Psoas muscle (tissue), 8 donors: ENCODE results near the gene ABCG1. TPM values are rescaled to one million over a fixed set of nuclear protein-coding genes. Genes with fewer than 3 reads are reported as not detected.
A peak's percentile ranks its signal among the peaks of the same experiment; 100 is the strongest.

Experiments
- ATAC-seq, 4 donors: fragments of 200-7000 bp; cut with Tn5 transposase; one replicate each; pipeline ENCODE4 v1.9.1; 2020; ENCODE audit warnings: moderate library complexity in 3 of 4, mild to moderate bottlenecking in 2 of 4
- DNase-seq, 2 donors: peaks; one replicate each; pipeline ENCODE4 v3.0.0-alpha.2; 2020
- H3K27ac ChIP-seq: fragments of 200-600 bp; one replicate; pipeline ENCODE4 v1.8.0; 2022
- H3K27me3 ChIP-seq, 3 donors: fragments of 200-600 bp in 1 of 3; one replicate each; pipeline versions ENCODE4 v1.6.1 to v1.8.0; 2013 to 2022; ENCODE audit warnings: low read length in 2 of 3, mild to moderate bottlenecking in 2 of 3, moderate library complexity in 1 of 3; ENCODE audit not compliant: insufficient read depth in 3 of 3
- H3K36me3 ChIP-seq, 2 donors: fragments of 200-600 bp in 1 of 2; one replicate each; pipeline versions ENCODE4 v1.6.1 to v1.8.0; 2013 to 2022; ENCODE audit warnings: low read depth in 1 of 2, mild to moderate bottlenecking in 1 of 2, moderate library complexity in 1 of 2; ENCODE audit not compliant: insufficient read depth in 1 of 2
- H3K4me1 ChIP-seq: fragments of 200-600 bp; one replicate; pipeline ENCODE4 v1.8.0; 2022
- H3K4me3 ChIP-seq: fragments of 200-600 bp; one replicate; pipeline ENCODE4 v1.8.0; 2022; ENCODE audit warnings: mild to moderate bottlenecking
- H3K9me3 ChIP-seq: fragments of 200-600 bp; one replicate; pipeline ENCODE4 v1.8.0; 2022
- CTCF ChIP-seq: fragments of 200-600 bp; IDR thresholded peaks from one replicate; pipeline ENCODE4 v1.8.0; 2022; ENCODE audit warnings: antibody characterized with exemption
- WGBS, 3 donors: extraction: QIAGEN DNeasy Blood & Tissue Kit; methylation state at CpG; one replicate each; pipeline versions ENCODE4 v1.1.6 to v1.1.7; 2013; 5-methylcytosine and 5-hydroxymethylcytosine counted together
- intact Hi-C, 2 donors: fragments of 100-400 bp; cut with DNase I; formaldehyde crosslinking; loops; one replicate each; pipeline versions ENCODE4 v1.11.0 to v1.14.2; 2022
- polyA plus RNA-seq, 3 donors: library from polyadenylated mRNA; stranded (reverse); fragments of 200-250 nt; gene quantifications; one replicate each; pipeline ENCODE4 v1.2.3, GENCODE V29; 2013
- total RNA-seq, 4 donors: library from RNA; stranded (reverse); fragmentation: NEBNext Ultra II Directional in 2 of 4; extraction: Animal tissue kit (Norgen Biotek cat#: 25700) in 2 of 4; gene quantifications; one replicate each; pipeline versions ENCODE4 v1.2.1 to v1.2.4, GENCODE V29; 2021 to 2023
- donor health status: healthy with polysubstance abuse.
- donor health status: DM: no; HTN: no; CAD: no; lungs with moderate emphysema.
- donor health status: Bipolar disorder and iron deficiency.
- donor health status: healthy.
- donor health status: DM: yes; HTN: yes; CAD: no.
- donor health status: DM: no; HTN: no; CAD: no.
- donor health status: DM: no; HTN: no; CAD: no.
- donor health status: DM: yes; HTN: yes; CAD: no.

ABCG1 gene
- total and polyA plus RNA-seq, 7 donors = 2.9 to 35.8 (median 4.4) TPM

GRCh38 chr21:42182713-42183371, 36.1 kb upstream of the ABCG1 start:
- H3K9me3 ChIP-seq = no peaks in the 10 kb centered on the region
- no peaks in the 10 kb centered on the region for H3K36me3 ChIP-seq
- no peaks in the 10 kb centered on the region for H3K4me1 ChIP-seq
- no peak overlapping the region for H3K4me3 ChIP-seq
- DNase-seq = no peak
- H3K27ac ChIP-seq = no peak overlapping the region
- H3K27me3 ChIP-seq = peaks cover 0 to 11% (median 0%) of the 10 kb centered on the region in 3 donors
- intact Hi-C loops = no loop called here
- ATAC-seq = no peak
- 50 to 60% (median 52%) methylated on average over 4 of the region's 4 CpGs for WGBS, 3 donors
- TF ChIP-seq CTCF = no peak

GRCh38 chr21:42183374-42184266, 35.3 kb upstream of the ABCG1 start:
- no peak overlapping the region for H3K4me3 ChIP-seq
- intact Hi-C loops = no loop called here
- H3K27ac ChIP-seq = no peak overlapping the region
- H3K9me3 ChIP-seq = no peaks in the 10 kb centered on the region
- DNase-seq = no peak
- H3K4me1 ChIP-seq = no peaks in the 10 kb centered on the region
- ATAC-seq = no peak
- no peak for TF ChIP-seq CTCF
- H3K36me3 ChIP-seq = no peaks in the 10 kb centered on the region
- WGBS, 3 donors = 94 to 100% (median 98%) methylated on average over 6 of the region's 6 CpGs
- peaks cover 0 to 11% (median 0%) of the 10 kb centered on the region in 3 donors for H3K27me3 ChIP-seq

- WGBS, 3 donors = 48 to 55% (median 49%) methylated on average over 2 of the region's 2 CpGs
- no peaks in the 10 kb centered on the region for H3K4me1 ChIP-seq
These were observed 32.3 kb upstream of the ABCG1 start for GRCh38 chr21:42186591-42186990.

GRCh38 chr21:42187976-42188653, 30.8 kb upstream of the ABCG1 start:
- intact Hi-C loops = no loop called here
- no peak for TF ChIP-seq CTCF
- Histone ChIP-seq H3K4me3 (no peak overlapping the region), H3K36me3 (no peaks in the 10 kb centered on the region), H3K4me1 (no peaks in the 10 kb centered on the region), H3K27ac (peak overlapping the region; percentile 58), H3K9me3 (no peaks in the 10 kb centered on the region), H3K27me3 (peaks cover 0 to 2% (median 0%) of the 10 kb centered on the region in 3 donors)
- DNase-seq (no peak), ATAC-seq (peak; percentile 21 to 61 (median 36))
- WGBS, 3 donors = 64 to 75% (median 68%) methylated on average over 8 of the region's 8 CpGs

More at GRCh38 chr21:42186591-42186990, 32.3 kb upstream of the ABCG1 start:
- no peak overlapping the region for H3K4me3 ChIP-seq
- no peak for ATAC-seq
- intact Hi-C loops = no loop called here
- H3K27me3 ChIP-seq = peaks cover 0 to 11% (median 0%) of the 10 kb centered on the region in 3 donors
- no peaks in the 10 kb centered on the region for H3K9me3 ChIP-seq
- no peaks in the 10 kb centered on the region for H3K36me3 ChIP-seq
- no peak for TF ChIP-seq CTCF
- no peak overlapping the region for H3K27ac ChIP-seq
- DNase-seq = no peak
